ENCODE data around the gene MYO5A.

DNA sequence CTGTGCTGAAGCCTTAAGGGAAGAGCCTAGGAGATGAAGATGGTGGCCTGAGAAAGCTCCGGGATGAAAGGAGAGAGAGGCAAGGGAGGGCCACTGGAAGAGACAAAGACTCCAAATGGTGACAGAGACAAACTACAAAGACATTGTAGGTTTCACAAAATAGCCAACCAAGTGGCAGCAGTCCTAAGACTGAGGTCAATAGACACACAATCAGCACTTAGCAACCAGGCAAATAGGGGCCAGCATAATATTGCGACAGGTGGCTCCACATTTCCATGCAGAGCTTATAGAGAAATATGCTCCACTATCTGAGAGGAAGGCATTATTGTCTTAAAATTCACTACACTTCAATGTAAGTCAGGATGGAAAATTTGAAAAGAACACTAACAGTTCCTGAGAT is 211.0 kb downstream of the MYO5A start:
- no peak for TF ChIP-seq GATA3 (IDR thresholded peaks at IDR 0.05; ENCODE audit: low read depth, low read length)
- TF ChIP-seq GATA2 (IDR thresholded peaks at IDR 0.05; ENCODE audit: low read depth, low read length), result no peak
